GM18909 (cell line): ENCODE results near the gene SNRNP25.
"Not testable (repeated sequence)": the region's sequence is repeated elsewhere in the genome, so short reads cannot be mapped to it uniquely, and the experiment has no call there.

Experiments used
- ATAC-seq: cut with Tn5 transposase; IDR thresholded peaks from one replicate; pipeline ENCODE4 v1.9.1; 2021; ENCODE audit warnings: mild to moderate bottlenecking; ENCODE audit not compliant: unreplicated experiment, poor library complexity

The SNRNP25 gene

GRCh38 chr16:53346-54236 lies at the start of gene SNRNP25, which contains the start of gene POLR3K:
TSS of gene SNRNP25 (plus strand) at chr16:53828. CDS start at chr16:54017, 189 bp downstream.
TSS of gene POLR3K (minus strand) at chr16:53608. CDS start at chr16:53586, 22 bp downstream.
- ATAC-seq: peak; percentile 92

GRCh38 chr16:9903-10665 lies 43.5 kb upstream of the SNRNP25 start:
- ATAC-seq: no peak

DNA sequence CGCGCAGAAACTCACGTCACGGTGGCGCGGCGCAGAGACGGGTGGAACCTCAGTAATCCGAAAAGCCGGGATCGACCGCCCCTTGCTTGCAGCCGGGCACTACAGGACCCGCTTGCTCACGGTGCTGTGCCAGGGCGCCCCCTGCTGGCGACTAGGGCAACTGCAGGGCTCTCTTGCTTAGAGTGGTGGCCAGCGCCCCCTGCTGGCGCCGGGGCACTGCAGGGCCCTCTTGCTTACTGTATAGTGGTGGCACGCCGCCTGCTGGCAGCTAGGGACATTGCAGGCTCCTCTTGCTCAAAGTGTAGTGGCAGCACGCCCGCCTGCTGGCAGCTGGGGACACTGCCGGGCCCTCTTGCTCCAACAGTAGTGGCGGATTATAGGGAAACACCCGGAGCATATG lies 42.9 kb upstream of the SNRNP25 start:
- not testable (repeated sequence) for ATAC-seq

GRCh38 chr16:17062-17765 lies 36.4 kb upstream of the SNRNP25 start:
- ATAC-seq: not testable (repeated sequence)

GRCh38 chr16:20886-21285 lies 32.7 kb upstream of the SNRNP25 start:
- ATAC-seq: not testable (repeated sequence)

GRCh38 chr16:24151-24550 lies 29.5 kb upstream of the SNRNP25 start:
- ATAC-seq: not testable (repeated sequence)

- ATAC-seq: peak; percentile 59
Observed at GRCh38 chr16:25926-26348, 27.7 kb upstream of the SNRNP25 start.

DNA sequence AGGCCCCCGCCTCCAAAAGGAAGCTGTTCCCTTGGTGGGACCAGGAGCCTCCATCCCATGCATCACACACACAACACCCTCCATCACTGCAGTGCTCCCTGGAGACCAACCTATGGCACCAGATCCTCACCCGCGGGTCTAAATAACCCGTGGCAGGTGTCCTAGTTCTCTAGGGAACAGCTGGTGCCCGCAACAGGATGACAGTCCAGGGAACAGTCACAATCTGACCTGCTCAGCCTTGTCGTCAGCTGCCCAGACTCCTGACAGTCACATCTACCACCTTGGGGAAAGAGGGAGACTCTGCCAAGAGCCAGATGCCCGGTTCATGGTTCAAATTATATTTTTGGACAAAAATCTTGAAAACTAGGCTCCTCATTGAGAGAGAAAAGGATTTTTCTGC lies 23.0 kb upstream of the SNRNP25 start:
- ATAC-seq: not testable (repeated sequence)

- not testable (repeated sequence) for ATAC-seq
Observed at GRCh38 chr16:33154-33876, 20.3 kb upstream of the SNRNP25 start.

GRCh38 chr16:33877-34647 lies 19.6 kb upstream of the SNRNP25 start:
- no peak for ATAC-seq

- ATAC-seq: no peak
Observed at GRCh38 chr16:34648-34987, 19.0 kb upstream of the SNRNP25 start.

DNA sequence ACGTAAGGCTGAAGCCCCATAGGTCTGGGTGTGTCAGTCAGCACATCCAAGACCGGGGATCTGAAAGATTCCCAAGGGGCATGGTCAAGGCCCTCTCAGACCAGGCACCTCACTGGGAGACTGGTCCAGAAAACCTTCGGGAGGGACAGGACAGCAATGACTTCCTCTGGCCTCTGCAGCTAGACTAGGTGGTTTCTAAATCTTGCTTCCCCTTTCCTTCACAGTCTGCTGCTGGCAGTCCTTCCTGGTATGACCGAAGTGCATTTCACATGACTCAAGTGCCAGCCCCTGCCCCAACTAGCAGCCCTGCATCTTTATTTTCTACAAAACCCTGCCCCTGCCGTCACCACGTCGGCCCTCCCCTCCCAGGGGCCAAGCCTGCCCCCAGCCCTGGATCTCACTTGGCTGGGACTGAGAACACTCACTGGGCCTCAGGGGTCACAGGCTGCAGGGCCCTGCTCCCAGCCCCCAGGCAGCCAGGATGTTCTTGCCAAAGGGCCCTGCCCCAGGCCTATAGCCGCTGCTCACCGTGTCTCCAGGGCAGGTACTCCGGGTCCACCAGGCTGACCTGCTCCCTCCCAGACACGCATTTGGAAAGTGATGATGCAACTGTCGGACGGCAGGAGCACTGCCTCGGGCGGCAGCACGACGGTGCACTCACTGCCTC lies 18.5 kb upstream of the SNRNP25 start:
- ATAC-seq: peak; percentile 46

DNA sequence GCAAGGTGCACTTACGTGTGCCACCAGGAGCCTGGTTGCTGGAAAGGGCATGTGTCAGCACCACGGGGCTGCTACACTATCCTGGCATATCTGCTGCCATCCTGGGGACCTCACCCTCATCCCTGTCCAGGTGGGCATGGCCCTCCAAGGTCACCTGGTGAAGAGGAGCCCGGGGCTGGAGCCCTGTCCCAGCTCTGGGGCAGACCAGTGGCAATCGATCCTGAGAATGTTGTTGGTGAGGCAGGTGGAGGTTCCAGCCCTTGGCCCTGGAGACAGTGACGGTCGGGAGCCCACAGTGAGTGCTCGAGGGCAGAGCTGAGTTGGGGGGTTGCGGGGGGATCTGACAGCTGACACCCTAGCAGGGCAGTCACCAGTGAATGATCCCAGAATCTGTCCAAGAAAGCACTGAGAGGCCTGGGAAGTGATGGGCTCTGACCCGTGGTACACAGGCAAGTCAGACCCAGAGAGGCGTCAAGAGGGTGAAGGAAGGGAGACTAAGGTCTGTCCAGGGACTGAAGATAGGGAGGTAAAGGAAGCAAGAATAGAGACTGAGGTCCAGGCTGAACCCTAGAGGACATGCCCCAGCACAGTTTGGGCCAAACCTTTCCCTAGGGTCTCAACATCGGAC lies 17.8 kb upstream of the SNRNP25 start:
- ATAC-seq: no peak

DNA sequence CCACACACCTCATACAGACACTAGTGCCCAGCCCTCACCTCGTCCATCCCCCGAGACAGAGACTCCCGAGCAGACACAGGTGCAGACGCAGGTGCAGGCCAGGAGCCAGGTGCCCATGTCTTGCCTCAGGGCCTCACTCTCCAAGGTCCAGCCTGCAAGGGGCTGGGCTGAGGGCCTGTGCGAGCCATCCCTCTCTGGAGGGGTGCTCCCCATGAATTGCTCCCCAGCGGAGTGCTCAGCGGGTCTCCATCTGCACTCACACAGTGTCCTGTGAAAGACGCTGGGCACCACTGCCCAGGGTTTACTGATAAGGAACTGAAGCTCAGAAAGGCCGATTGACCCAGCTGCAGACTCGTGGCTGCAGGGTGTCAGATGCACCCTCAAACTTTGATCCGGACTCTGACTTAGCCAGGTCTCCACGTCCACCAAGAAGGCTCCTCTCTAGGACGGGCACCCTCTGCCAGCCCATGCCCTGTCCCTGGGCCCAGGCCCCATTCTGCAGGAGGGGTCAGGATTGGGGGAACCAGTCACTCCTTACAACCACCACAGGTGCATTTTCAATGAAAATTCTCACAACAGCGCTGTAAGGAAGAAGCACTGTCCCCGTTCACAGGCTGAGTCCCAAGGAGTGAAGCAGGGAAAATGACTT lies 17.2 kb upstream of the SNRNP25 start:
- no peak for ATAC-seq

DNA sequence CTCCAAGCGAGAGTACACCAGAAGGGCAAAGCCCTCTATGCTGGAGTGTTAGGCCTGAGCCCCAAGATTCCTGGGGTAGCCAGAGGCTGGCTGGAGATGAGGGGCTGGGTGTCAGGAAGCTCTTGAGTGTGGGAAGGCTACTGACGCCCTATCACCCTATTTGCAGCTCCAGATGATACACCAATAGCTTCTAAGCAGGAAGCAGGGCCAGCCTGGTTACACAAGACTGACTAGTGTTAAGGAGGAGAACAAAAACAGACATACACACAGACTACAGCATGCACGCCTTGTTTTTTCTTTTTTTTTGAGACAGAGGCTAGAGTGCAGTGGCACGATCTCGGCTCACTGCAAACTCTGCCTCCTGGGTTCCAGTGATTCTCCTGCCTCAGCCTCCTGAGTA lies 16.1 kb upstream of the SNRNP25 start:
- ATAC-seq: no peak

DNA sequence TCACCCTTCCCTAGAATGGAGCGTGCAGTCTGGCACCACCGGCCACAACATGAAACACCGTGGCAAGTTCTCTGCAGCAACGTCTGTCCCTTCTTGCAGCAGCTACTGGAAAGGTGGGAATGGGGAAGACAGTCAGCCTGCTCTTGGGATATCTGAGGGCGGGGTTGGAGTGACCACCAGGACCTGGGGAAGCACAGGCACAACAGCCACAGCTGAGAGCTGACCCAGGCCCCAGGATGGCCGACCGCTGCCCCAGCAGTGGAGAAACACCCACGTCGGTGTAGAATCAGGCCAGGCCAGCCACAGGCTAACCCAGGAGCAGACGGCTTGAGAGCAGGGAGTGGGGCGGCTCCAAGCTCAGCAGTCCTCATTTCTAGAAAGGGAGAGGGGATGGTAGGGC lies 15.4 kb upstream of the SNRNP25 start:
- ATAC-seq: not testable (repeated sequence)

DNA sequence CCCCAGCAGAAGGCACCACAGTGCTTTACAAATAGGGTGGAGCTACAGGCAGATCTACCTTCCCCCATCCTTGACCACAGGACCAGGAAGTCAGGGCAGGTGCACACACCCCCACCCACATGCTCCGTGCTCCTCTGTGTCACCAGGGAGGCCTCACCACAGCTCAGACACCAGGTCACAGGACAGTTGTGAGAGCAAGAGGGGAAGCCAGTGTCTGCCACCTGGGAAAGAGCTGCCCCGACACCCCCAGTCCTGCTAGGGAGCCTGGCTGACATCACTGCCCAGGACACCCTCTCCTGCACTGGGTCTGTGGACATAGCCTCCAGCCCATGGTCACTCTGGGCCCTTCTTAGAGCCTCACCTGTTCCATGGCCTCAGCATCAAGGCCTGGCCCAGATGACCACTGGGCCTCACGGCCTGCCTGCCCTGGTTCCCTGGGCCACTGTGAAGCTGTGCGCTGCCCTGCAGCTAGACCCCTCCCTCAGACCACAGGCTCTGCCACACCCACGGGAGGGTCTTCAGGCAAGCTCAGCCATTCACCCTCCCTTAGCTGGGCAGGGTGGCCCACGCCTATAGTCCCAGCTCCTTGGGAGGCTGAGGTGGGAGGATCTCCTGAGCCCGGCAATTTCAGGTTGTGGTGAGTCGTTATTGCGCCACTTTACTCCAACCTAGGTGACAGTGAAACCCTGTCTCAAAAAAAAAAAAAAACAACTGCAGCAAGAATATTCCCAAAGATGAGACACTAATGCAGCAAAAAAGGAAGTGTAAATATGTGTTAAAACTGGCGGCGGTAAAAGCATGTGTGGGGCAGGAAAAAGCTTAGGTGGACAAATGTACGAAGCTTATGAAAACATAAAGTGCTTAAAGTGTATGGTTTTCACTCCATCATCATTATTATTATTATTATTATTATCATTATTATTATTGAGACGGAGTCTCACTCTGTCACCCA lies 14.4 kb upstream of the SNRNP25 start:
- peak; percentile 78 for ATAC-seq
